IMR-90 (cell line): ENCODE measurements around the gene IGHMBP2. TPM values are rescaled to one million over a fixed set of nuclear protein-coding genes. Genes with fewer than 3 reads are reported as not detected.

ENCODE experiments used
- ATAC-seq: fragments of 200-7000 bp; cut with Tn5 transposase; 2 replicates; pipeline ENCODE4 v1.9.1; 2020; ENCODE audit warnings: low read depth, mild to moderate bottlenecking, moderate library complexity
- BruUV-seq: library from RNA; stranded (reverse); fragments of 400-500 nt; replicated peaks from 2 replicates; lab custom pipeline; 2021; lab: Mats Ljungman, UMichigan
- CTCF ChIA-PET: fragments of 300-600 bp; formaldehyde crosslinking; extraction: SDS; loops from one replicate; lab custom pipeline; 2021; ENCODE audit warnings: antibody characterized with exemption; lab: Yijun Ruan, JAX
- POLR2A ChIA-PET: fragments of 300-600 bp; sonication (Branson Sonifier 250); formaldehyde crosslinking; loops from one replicate; lab custom pipeline; 2022; ENCODE audit warnings: antibody characterized with exemption; ENCODE audit not compliant: unreplicated experiment; lab: Charles Lee
- DNase-seq: peaks from one replicate; pipeline ENCODE4 v3.0.0; 2013
- H2AFZ ChIP-seq: replicated peaks from 2 replicates; pipeline ENCODE3; 2013; ENCODE audit warnings: low read length, mild to moderate bottlenecking; ENCODE audit not compliant: poor library complexity
- H2AK5ac ChIP-seq: 2 replicates; pipeline ENCODE4 v1.6.1; 2013; ENCODE audit warnings: low read depth, low read length, inconsistent platforms
- H2AK9ac ChIP-seq: replicated peaks from 2 replicates; pipeline ENCODE3; 2013; ENCODE audit warnings: mild to moderate bottlenecking, low read depth, low read length, moderate library complexity; ENCODE audit not compliant: poor library complexity
- H2BK120ac ChIP-seq: 2 replicates; pipeline ENCODE4 v1.6.1; 2013; ENCODE audit warnings: low read depth, low read length, inconsistent platforms
- H2BK15ac ChIP-seq: 3 replicates; pipeline ENCODE4 v1.6.1; 2013; ENCODE audit warnings: low read depth, low read length, inconsistent platforms
- H2BK20ac ChIP-seq: 2 replicates; pipeline ENCODE4 v1.6.1; 2013; ENCODE audit warnings: low read depth, mild to moderate bottlenecking, inconsistent platforms, low read length, moderate library complexity
- H2BK5ac ChIP-seq: 2 replicates; pipeline ENCODE4 v1.6.1; 2013; ENCODE audit warnings: mild to moderate bottlenecking, low read depth, low read length, inconsistent platforms; ENCODE audit not compliant: poor library complexity, severe bottlenecking
- H3K14ac ChIP-seq: replicated peaks from 2 replicates; pipeline ENCODE4 v1.6.1; 2013; ENCODE audit warnings: low read depth, low read length, inconsistent platforms
- H3K18ac ChIP-seq: 2 replicates; pipeline ENCODE4 v1.6.1; 2013; ENCODE audit warnings: low read depth, low read length, control low read depth
- H3K23ac ChIP-seq: 2 replicates; pipeline ENCODE4 v1.6.1; 2013; ENCODE audit warnings: low read depth, low read length, inconsistent platforms
- H3K27ac ChIP-seq: 2 replicates; pipeline ENCODE4 v1.5.1; 2013; ENCODE audit warnings: mild to moderate bottlenecking, control low read depth, low read length; ENCODE audit not compliant: insufficient read depth
- H3K27me3 ChIP-seq: 2 replicates; pipeline ENCODE4 v1.6.1; 2013; ENCODE audit warnings: low read length; ENCODE audit not compliant: control insufficient read depth, insufficient read depth
- H3K36me3 ChIP-seq: 2 replicates; pipeline ENCODE4 v1.6.1; 2013; ENCODE audit warnings: low read length, mixed read lengths; ENCODE audit not compliant: control insufficient read depth, insufficient read depth
- H3K4ac ChIP-seq: 2 replicates; pipeline ENCODE4 v1.6.1; 2013; ENCODE audit warnings: low read depth, low read length, inconsistent platforms
- H3K4me1 ChIP-seq: 2 replicates; pipeline ENCODE4 v1.6.1; 2013; ENCODE audit warnings: low read length, mixed read lengths; ENCODE audit not compliant: control insufficient read depth, insufficient read depth
- H3K4me2 ChIP-seq: 2 replicates; pipeline ENCODE4 v1.6.1; 2013; ENCODE audit warnings: low read depth, mild to moderate bottlenecking, control low read depth, low read length, moderate library complexity
- H3K4me3 ChIP-seq: 2 replicates; pipeline ENCODE4 v1.5.1; 2013; ENCODE audit warnings: low read depth, mild to moderate bottlenecking, control low read depth, low read length, moderate library complexity; ENCODE audit not compliant: insufficient read depth
- H3K56ac ChIP-seq: 2 replicates; pipeline ENCODE4 v1.6.1; 2013; ENCODE audit warnings: low read length, inconsistent platforms; ENCODE audit not compliant: insufficient read depth; ENCODE audit errors: extremely low read depth
- H3K79me1 ChIP-seq, 2 experiments: 2 replicates each; pipeline ENCODE4 v1.6.1; 2013; ENCODE audit warnings: low read length in 2 of 2, inconsistent platforms in 1 of 2, low read depth in 1 of 2
- H3K9ac ChIP-seq: 2 replicates; pipeline ENCODE4 v1.6.1; 2013; ENCODE audit warnings: low read depth, low read length, control low read depth
- H3K9me1 ChIP-seq: 2 replicates; pipeline ENCODE4 v1.6.1; 2013; ENCODE audit warnings: low read length, inconsistent platforms; ENCODE audit not compliant: insufficient read depth
- H3K9me3 ChIP-seq: 2 replicates; pipeline ENCODE4 v1.6.1; 2013; ENCODE audit warnings: low read length; ENCODE audit not compliant: control insufficient read depth, insufficient read depth
- H4K20me1 ChIP-seq: 2 replicates; pipeline ENCODE4 v1.6.1; 2013; ENCODE audit warnings: low read length, inconsistent platforms; ENCODE audit not compliant: insufficient read depth
- H4K5ac ChIP-seq: 2 replicates; pipeline ENCODE4 v1.6.1; 2013; ENCODE audit warnings: mild to moderate bottlenecking, low read depth, low read length, control low read depth
- H4K8ac ChIP-seq, 2 experiments: 2 replicates each; pipeline ENCODE4 v1.6.1; 2013; ENCODE audit warnings: low read depth in 2 of 2, low read length in 2 of 2, control low read depth in 1 of 2, inconsistent platforms in 1 of 2
- H4K91ac ChIP-seq: 2 replicates; pipeline ENCODE4 v1.6.1; 2013; ENCODE audit warnings: low read depth, low read length, inconsistent platforms; ENCODE audit not compliant: insufficient read depth
- MAFK ChIP-seq: IDR thresholded peaks from 2 replicates; pipeline ENCODE4 v1.6.1; 2012; ENCODE audit warnings: low read depth, low read length, improper control_type of control experiment
- POLR2A ChIP-seq: IDR thresholded peaks from 2 replicates; pipeline ENCODE4 v1.6.1; 2012; ENCODE audit warnings: mild to moderate bottlenecking, low read depth, low read length
- SMC3 ChIP-seq: fragments of 150-350 bp; IDR thresholded peaks from 2 replicates; pipeline ENCODE4 v1.6.1; 2016; ENCODE audit warnings: low read depth, mild to moderate bottlenecking, antibody characterized with exemption, low read length, moderate library complexity
- USF2 ChIP-seq: fragments of 150-350 bp; IDR thresholded peaks from 2 replicates; pipeline ENCODE4 v1.6.1; 2017; ENCODE audit warnings: mild to moderate bottlenecking, antibody characterized with exemption, low read length, low read depth
- WGBS, 2 experiments: methylation state at CpG; one replicate each; pipeline versions ENCODE4 v1.1.5 to v1.1.7; 2013; ENCODE audit warnings: missing lambda C conversion rate in 2 of 2; ENCODE audit not compliant: insufficient read length in 1 of 2; ENCODE audit errors: extremely low coverage in 2 of 2; 5-methylcytosine and 5-hydroxymethylcytosine counted together
- dilution Hi-C: fragments of 300-500 bp; cut with HindIII; formaldehyde crosslinking; loops from one replicate; pipeline ENCODE4 v1.14.3; 2018; ENCODE audit warnings: low sequenced_read_pairs; ENCODE audit not compliant: unreplicated experiment
- in situ Hi-C: fragments of 300-500 bp; cut with MboI; formaldehyde crosslinking; loops from 3 replicates; pipeline ENCODE4 v1.14.3; 2019; ENCODE audit warnings: low sequenced_read_pairs, inconsistent platforms, mixed read lengths
- intact Hi-C: fragments of 100-400 bp; cut with micrococcal nuclease; formaldehyde crosslinking; loops from 2 replicates; pipeline ENCODE4 v1.10.0; 2022
- polyA plus RNA-seq, 3 experiments: library from polyadenylated mRNA; depleted of rRNA; stranded (reverse); fragments of >200 nt; gene quantifications; 2 replicates each; pipeline ENCODE4 v1.2.3, GENCODE V29; 2012; ENCODE audit warnings: low replicate concordance in 1 of 3
- total RNA-seq: library from RNA; depleted of rRNA; stranded (reverse); fragments of >200 nt; gene quantifications from 2 replicates; pipeline ENCODE4 v1.2.3, GENCODE V29; 2012

Gene IGHMBP2
- total and polyA plus RNA-seq, 2 of the 4 experiments (the other 2 are of a cell fraction): 4.5 to 11.1 TPM

GRCh38 chr11:68865241-68865640 lies 38.5 kb upstream of the IGHMBP2 start:
- Histone ChIP-seq H4K5ac (no peak overlapping the region), H3K79me1 (no peaks in the 10 kb centered on the region), H2BK5ac (no peak overlapping the region), H3K23ac (no peak overlapping the region), H4K20me1 (no peaks in the 10 kb centered on the region), H3K36me3 (no peaks in the 10 kb centered on the region), H3K9ac (no peak overlapping the region), H3K56ac (no peak overlapping the region), H3K9me3 (peaks cover 6% of the 10 kb centered on the region), H2AK9ac (no peak overlapping the region), H2AFZ (peak overlapping the region; percentile 11), H3K4ac (no peak overlapping the region), H3K27ac (no peak overlapping the region), H3K14ac (no peak overlapping the region), H2BK120ac (no peak overlapping the region), H4K91ac (no peak overlapping the region), H2AK5ac (no peak overlapping the region), H3K18ac (no peak overlapping the region), H3K9me1 (no peaks in the 10 kb centered on the region), H4K8ac (no peak overlapping the region), H2BK15ac (no peak overlapping the region), H3K4me3 (no peak overlapping the region), H3K27me3 (peaks cover 16% of the 10 kb centered on the region), H2BK20ac (no peak overlapping the region), H3K4me1 (no peaks in the 10 kb centered on the region), H3K4me2 (no peak overlapping the region)
- no peak for DNase-seq
- in situ Hi-C loops: no loop called here
- CTCF ChIA-PET: no interaction called here
- TF ChIP-seq POLR2A: no peak
- no peak for TF ChIP-seq USF2
- TF ChIP-seq SMC3: no peak
- no peak for TF ChIP-seq MAFK
- intact Hi-C loops: no loop called here
- dilution Hi-C loops: no loop called here
- WGBS, 2 experiments: no CpG with 5 or more reads among the region's 11 CpGs
- no peak for ATAC-seq
- no TSS peak for BruUV-seq
- POLR2A ChIA-PET: no interaction called here
